ENCODE data around the gene POU5F1.
"Not testable (repeated sequence)": the region's sequence is repeated elsewhere in the genome, so short reads cannot be mapped to it uniquely, and the experiment has no call there.

Gene POU5F1

GRCh38 chr6:31193206-31193605 is 22.7 kb upstream of the POU5F1 start:
- Histone ChIP-seq H2AFZ (ENCODE audit: low read depth, low read length) (no peak overlapping the region), H3K9ac (ENCODE audit: low read depth, low read length) (no peak overlapping the region; the same call in 1 of the 2 replicates), H4K20me1 (ENCODE audit: insufficient read depth, low read length) (no peaks in the 10 kb centered on the region), H3K27me3 (ENCODE audit: insufficient read depth, low read length, poor library complexity) (no peaks in the 10 kb centered on the region), H3K4me2 (ENCODE audit: insufficient read depth, low read length) (no peak overlapping the region), H3K36me3 (ENCODE audit: insufficient read depth, low read length) (no peaks in the 10 kb centered on the region; the same call in 1 of the 2 replicates), H3K9me3 (ENCODE audit: insufficient read depth, low read length, severe bottlenecking) (no peaks in the 10 kb centered on the region), H3K79me2 (ENCODE audit: insufficient read depth, low read length) (peaks cover 22% of the 10 kb centered on the region), H3K4me3 (ENCODE audit: low read depth in 1 of 2, low read length in 2 of 2) (no peak overlapping the region), H3K4me1 (ENCODE audit: insufficient read depth, low read length) (peaks cover 20% of the 10 kb centered on the region), H3K27ac (ENCODE audit: low read length) (no peak overlapping the region)
- no peak for ATAC-seq (ENCODE audit: insufficient read depth, low read depth)
- no peak for DNase-seq
- TF ChIP-seq CTCF (IDR thresholded peaks at IDR 0.05; ENCODE audit: borderline replicate concordance, extremely low read depth, low read length, poor library complexity, severe bottlenecking): peak; percentile 21
- no peak for TF ChIP-seq EZH2 (IDR thresholded peaks at IDR 0.05; ENCODE audit: borderline replicate concordance, low read depth, low read length, severe bottlenecking)

GRCh38 chr6:31192431-31193105 is 22.1 kb upstream of the POU5F1 start:
- not testable (repeated sequence) for H3K9me3 ChIP-seq (ENCODE audit: insufficient read depth, low read length, severe bottlenecking); H3K27ac ChIP-seq (ENCODE audit: low read length); H4K20me1 ChIP-seq (ENCODE audit: insufficient read depth, low read length); H3K27me3 ChIP-seq (ENCODE audit: insufficient read depth, low read length, poor library complexity); H3K36me3 ChIP-seq (ENCODE audit: insufficient read depth, low read length); H2AFZ ChIP-seq (ENCODE audit: low read depth, low read length); H3K9ac ChIP-seq (ENCODE audit: low read depth, low read length); H3K4me3 ChIP-seq (ENCODE audit: low read depth in 1 of 2, low read length in 2 of 2); H3K4me2 ChIP-seq (ENCODE audit: insufficient read depth, low read length)
- peak; percentile 68 for TF ChIP-seq CTCF (IDR thresholded peaks at IDR 0.05; ENCODE audit: borderline replicate concordance, extremely low read depth, low read length, poor library complexity, severe bottlenecking)
- ATAC-seq (ENCODE audit: insufficient read depth, low read depth): 0 out of 3 replicates have a peak, but pooled peaks have one; percentile 20
- peak; percentile 67 for DNase-seq
- H3K4me1 ChIP-seq (ENCODE audit: insufficient read depth, low read length): peaks cover 20% of the 10 kb centered on the region
- H3K79me2 ChIP-seq (ENCODE audit: insufficient read depth, low read length): peaks cover 18% of the 10 kb centered on the region

GRCh38 chr6:31190488-31190887 is 20.0 kb upstream of the POU5F1 start:
- Histone ChIP-seq H3K9me3 (ENCODE audit: insufficient read depth, low read length, severe bottlenecking) (no peaks in the 10 kb centered on the region), H3K4me3 (ENCODE audit: low read depth in 1 of 2, low read length in 2 of 2) (no peak overlapping the region), H3K79me2 (ENCODE audit: insufficient read depth, low read length) (peaks cover 7% of the 10 kb centered on the region; the same call in 1 of the 2 replicates), H3K9ac (ENCODE audit: low read depth, low read length) (no peak overlapping the region), H4K20me1 (ENCODE audit: insufficient read depth, low read length) (no peaks in the 10 kb centered on the region), H3K4me2 (ENCODE audit: insufficient read depth, low read length) (no peak overlapping the region), H3K4me1 (ENCODE audit: insufficient read depth, low read length) (peaks cover 5% of the 10 kb centered on the region), H3K27me3 (ENCODE audit: insufficient read depth, low read length, poor library complexity) (no peaks in the 10 kb centered on the region), H3K36me3 (ENCODE audit: insufficient read depth, low read length) (no peaks in the 10 kb centered on the region), H3K27ac (ENCODE audit: low read length) (no peak overlapping the region), H2AFZ (ENCODE audit: low read depth, low read length) (no peak overlapping the region)
- no peak for DNase-seq
- ATAC-seq (ENCODE audit: insufficient read depth, low read depth): no peak
- no peak for TF ChIP-seq CTCF (IDR thresholded peaks at IDR 0.05; ENCODE audit: borderline replicate concordance, extremely low read depth, low read length, poor library complexity, severe bottlenecking)
- TF ChIP-seq EZH2 (IDR thresholded peaks at IDR 0.05; ENCODE audit: borderline replicate concordance, low read depth, low read length, severe bottlenecking): no peak

- not testable (repeated sequence) for H3K4me1 ChIP-seq (ENCODE audit: insufficient read depth, low read length); H3K9ac ChIP-seq (ENCODE audit: low read depth, low read length); H3K4me2 ChIP-seq (ENCODE audit: insufficient read depth, low read length); DNase-seq; ATAC-seq (ENCODE audit: insufficient read depth, low read depth); H2AFZ ChIP-seq (ENCODE audit: low read depth, low read length); H3K4me3 ChIP-seq (ENCODE audit: low read depth in 1 of 2, low read length in 2 of 2); H3K27me3 ChIP-seq (ENCODE audit: insufficient read depth, low read length, poor library complexity); H3K36me3 ChIP-seq (ENCODE audit: insufficient read depth, low read length); H3K9me3 ChIP-seq (ENCODE audit: insufficient read depth, low read length, severe bottlenecking); H3K79me2 ChIP-seq (ENCODE audit: insufficient read depth, low read length); H3K27ac ChIP-seq (ENCODE audit: low read length); H4K20me1 ChIP-seq (ENCODE audit: insufficient read depth, low read length)
These were observed 18.7 kb upstream of the POU5F1 start for GRCh38 chr6:31189223-31189622.

All from DND-41 (cell line).